Stomach (tissue), 9 donors: ENCODE measurements around the gene MEIOSIN. TPM values are rescaled to one million over a fixed set of nuclear protein-coding genes. Genes with fewer than 3 reads are reported as not detected.

Source experiments
- DNase-seq, 2 donors: peaks; one replicate each; pipeline versions ENCODE4 v3.0.0 to v3.0.0-alpha.2; 2013 to 2019
- H3K27ac ChIP-seq, 5 donors: fragments of 200-600 bp in 4 of 5; sonication (generic) in 4 of 5; one replicate each; pipeline ENCODE4 v1.5.1; 2013 to 2019; ENCODE audit warnings: mild to moderate bottlenecking in 1 of 5, moderate library complexity in 1 of 5
- H3K27me3 ChIP-seq, 3 donors: fragments of 200-600 bp; sonication (generic); one replicate each; pipeline ENCODE4 v1.5.1; 2017 to 2019; ENCODE audit warnings: mixed run types in 1 of 3
- H3K36me3 ChIP-seq, 4 donors: fragments of 200-600 bp; sonication (generic); 1 replicate in 3 of 4; 2 replicates in 1 of 4; pipeline ENCODE4 v1.5.1; 2016 to 2019
- H3K4me1 ChIP-seq, 4 donors: fragments of 200-600 bp; sonication (generic); one replicate each; pipeline ENCODE4 v1.5.1; 2016 to 2019
- H3K4me3 ChIP-seq, 4 donors: fragments of 200-600 bp; sonication (generic) in 3 of 4; one replicate each; pipeline ENCODE4 v1.5.1; 2016 to 2019; ENCODE audit warnings: mild to moderate bottlenecking in 1 of 4
- H3K9me3 ChIP-seq, 4 donors: fragments of 200-600 bp; sonication (generic); one replicate each; pipeline ENCODE4 v1.5.1; 2016 to 2019
- CTCF ChIP-seq, 7 experiments: fragments of 450-650 bp in 4 of 7; fragments of 200-600 bp in 3 of 7; sonication (generic) in 3 of 7; IDR thresholded peaks; one replicate each; pipeline ENCODE4 v1.5.1; 2016 to 2019; ENCODE audit warnings: antibody characterized with exemption in 7 of 7, control low read depth in 2 of 7, mild to moderate bottlenecking in 1 of 7
- EP300 ChIP-seq: sonication (generic); formaldehyde crosslinking; IDR thresholded peaks from one replicate; pipeline ENCODE4 v1.6.1; 2017; ENCODE audit warnings: antibody characterized with exemption
- POLR2A ChIP-seq, 4 donors: fragments of 450-650 bp; IDR thresholded peaks; one replicate each; pipeline ENCODE4 v1.6.1; 2016; ENCODE audit warnings: antibody characterized with exemption in 4 of 4, control low read depth in 2 of 4, mild to moderate bottlenecking in 1 of 4, moderate library complexity in 1 of 4
- POLR2AphosphoS5 ChIP-seq, 3 donors: sonication (generic); formaldehyde crosslinking; IDR thresholded peaks; one replicate each; pipeline ENCODE4 v1.6.1; 2016; ENCODE audit warnings: antibody characterized with exemption in 3 of 3
- WGBS, 5 donors: extraction: QIAGEN DNeasy Blood & Tissue Kit in 3 of 5; methylation state at CpG; one replicate each; pipeline versions ENCODE4 v1.1.5 to v1.1.7; 2013 to 2018; 5-methylcytosine and 5-hydroxymethylcytosine counted together
- intact Hi-C: fragments of 100-400 bp; cut with DNase I; formaldehyde crosslinking; loops from one replicate; pipeline ENCODE4 v1.15.1; 2023; ENCODE audit warnings: low total_unique reads
- polyA plus RNA-seq, 3 donors: library from polyadenylated mRNA; stranded (reverse); fragments of 200-250 nt; gene quantifications; one replicate each; pipeline ENCODE4 v1.2.3, GENCODE V29; 2013
- total RNA-seq, 5 donors: library from RNA; depleted of rRNA; stranded (reverse); fragments of >200 nt; gene quantifications; one replicate each; pipeline versions ENCODE4 v1.1.0 to v1.2.3, GENCODE V29; 2014 to 2016
- donor health status: healthy with polysubstance abuse.
- donor health status: Bipolar disorder and iron deficiency.
- donor health status: healthy.

Gene MEIOSIN
- total and polyA plus RNA-seq, 8 donors: not detected

- H3K4me1 ChIP-seq: peaks cover 50 to 77% (median 68%) of the 10 kb centered on the region in 4 donors
- H3K27me3 ChIP-seq: peaks cover 0 to 65% (median 0%) of the 10 kb centered on the region in 3 donors
- no peaks in the 10 kb centered on the region for H3K9me3 ChIP-seq
- H3K4me3 ChIP-seq: peak overlapping the region; percentile 54 to 71 (median 64)
- peak in 1 of 2 donors; percentile 60 for DNase-seq
- WGBS, 5 donors: 53 to 74% (median 63%) methylated on average over 25 to 26 of the region's 26 CpGs
- intact Hi-C loops: no loop called here
- peak in 2 of 3 donors; percentile 32 to 43 for TF ChIP-seq POLR2AphosphoS5 (IDR thresholded peaks at IDR 0.05)
- peak; percentile 50 for TF ChIP-seq EP300
- TF ChIP-seq CTCF (IDR thresholded peaks at IDR 0.05): no peak
- H3K36me3 ChIP-seq: peaks cover 33 to 47% (median 37%) of the 10 kb centered on the region in 4 donors
- peak overlapping the region; percentile 55 to 88 (median 86) for H3K27ac ChIP-seq
Observed at GRCh38 chr19:45782820-45783785, 49.9 kb downstream of the MEIOSIN start.

- Histone ChIP-seq H3K4me1 (peaks cover 40 to 67% (median 60%) of the 10 kb centered on the region in 4 donors), H3K9me3 (no peaks in the 10 kb centered on the region), H3K27ac (peak overlapping the region; percentile 7 to 88 (median 86)), H3K4me3 (no peak overlapping the region), H3K27me3 (peaks cover 0 to 65% (median 0%) of the 10 kb centered on the region in 3 donors), H3K36me3 (peaks cover 38 to 48% (median 41%) of the 10 kb centered on the region in 4 donors)
- TF ChIP-seq EP300: no peak
- TF ChIP-seq POLR2A (IDR thresholded peaks at IDR 0.05): no peak
- TF ChIP-seq CTCF (IDR thresholded peaks at IDR 0.05): no peak
- no peak for TF ChIP-seq POLR2AphosphoS5 (IDR thresholded peaks at IDR 0.05)
- DNase-seq: no peak
- WGBS, 5 donors: 70 to 90% (median 82%) methylated on average over 2 to 4 of the region's 4 CpGs
- intact Hi-C loops: no loop called here
Observed at GRCh38 chr19:45784096-45784495, 50.9 kb downstream of the MEIOSIN start.

GRCh38 chr19:45785097-45785496 lies 51.9 kb downstream of the MEIOSIN start:
- no peak for DNase-seq
- intact Hi-C loops: no loop called here
- no peaks in the 10 kb centered on the region for H3K9me3 ChIP-seq
- peaks cover 47 to 58% (median 51%) of the 10 kb centered on the region in 4 donors for H3K36me3 ChIP-seq
- H3K27ac ChIP-seq: peak overlapping the region in 4 of 5 donors; percentile 83 to 88 (median 87)
- 62 to 85% (median 81%) methylated on average over 4 to 5 of the region's 5 CpGs for WGBS, 5 donors
- TF ChIP-seq CTCF (IDR thresholded peaks at IDR 0.05): no peak
- no peak for TF ChIP-seq POLR2A (IDR thresholded peaks at IDR 0.05)
- no peak for TF ChIP-seq POLR2AphosphoS5 (IDR thresholded peaks at IDR 0.05)
- TF ChIP-seq EP300: no peak
- peaks cover 0 to 61% (median 0%) of the 10 kb centered on the region in 3 donors for H3K27me3 ChIP-seq
- H3K4me1 ChIP-seq: peaks cover 30 to 57% (median 51%) of the 10 kb centered on the region in 4 donors
- H3K4me3 ChIP-seq: no peak overlapping the region

GRCh38 chr19:45785781-45786532 lies 52.7 kb downstream of the MEIOSIN start:
- WGBS, 5 donors: 89 to 94% (median 91%) methylated on average over 35 to 57 of the region's 57 CpGs
- TF ChIP-seq POLR2AphosphoS5 (IDR thresholded peaks at IDR 0.05) (no peak), POLR2A (IDR thresholded peaks at IDR 0.05) (no peak)
- Histone ChIP-seq H3K27me3 (peaks cover 0 to 58% (median 0%) of the 10 kb centered on the region in 3 donors), H3K4me1 (peaks cover 28 to 56% (median 45%) of the 10 kb centered on the region in 4 donors), H3K9me3 (no peaks in the 10 kb centered on the region), H3K4me3 (no peak overlapping the region), H3K36me3 (peaks cover 54 to 65% (median 59%) of the 10 kb centered on the region in 4 donors), H3K27ac (peak overlapping the region in 2 of 5 donors; percentile 86 to 88)
- DNase-seq: no peak
- intact Hi-C loops: no loop called here
